Loucy (cell line): ENCODE measurements around the gene CDNF.

ENCODE experiments used
- H2AFZ ChIP-seq: fragments of 200-600 bp; sonication (generic); 2 replicates; pipeline ENCODE4 v1.6.0; 2016; ENCODE audit warnings: antibody characterized with exemption, mild to moderate bottlenecking, low read length, moderate library complexity
- H3F3A ChIP-seq: fragments of 200-600 bp; 2 replicates; pipeline ENCODE4 v1.6.0; 2016; ENCODE audit warnings: antibody characterized with exemption, low read depth, mild to moderate bottlenecking
- H3K27me3 ChIP-seq: fragments of 200-600 bp; sonication (generic); 2 replicates; pipeline ENCODE4 v1.6.1; 2014; ENCODE audit warnings: low read length, mild to moderate bottlenecking; ENCODE audit not compliant: insufficient read depth, poor library complexity, severe bottlenecking
- H3K36me3 ChIP-seq: fragments of 200-600 bp; sonication (generic); 2 replicates; pipeline ENCODE4 v1.6.1; 2016; ENCODE audit warnings: low read length; ENCODE audit not compliant: insufficient read depth
- H3K4me1 ChIP-seq: fragments of 200-600 bp; sonication (generic); 2 replicates; pipeline ENCODE4 v1.5.1; 2014; ENCODE audit warnings: low read length, mild to moderate bottlenecking; ENCODE audit not compliant: insufficient read depth, poor library complexity, severe bottlenecking
- H3K4me2 ChIP-seq: fragments of 200-600 bp; sonication (generic); 2 replicates; pipeline ENCODE4 v1.6.0; 2014; ENCODE audit warnings: antibody characterized with exemption, low read length, low read depth, mild to moderate bottlenecking; ENCODE audit not compliant: poor library complexity, severe bottlenecking
- H3K4me3 ChIP-seq: fragments of 200-600 bp; sonication (generic); 2 replicates; pipeline ENCODE4 v1.5.1; 2014; ENCODE audit warnings: low read length, mild to moderate bottlenecking, mixed read lengths; ENCODE audit not compliant: poor library complexity, severe bottlenecking
- H3K79me2 ChIP-seq: fragments of 200-600 bp; sonication (generic); 2 replicates; pipeline ENCODE4 v1.6.1; 2014; ENCODE audit warnings: low read length; ENCODE audit not compliant: insufficient read depth
- H3K9ac ChIP-seq: fragments of 200-600 bp; sonication (generic); 2 replicates; pipeline ENCODE4 v1.6.0; 2014; ENCODE audit warnings: mild to moderate bottlenecking, low read depth, low read length, moderate library complexity; ENCODE audit not compliant: poor library complexity, severe bottlenecking
- H3K9me2 ChIP-seq: fragments of 200-600 bp; sonication (generic); replicated peaks from 2 replicates; pipeline ENCODE4 v1.6.1; 2016; ENCODE audit warnings: low read depth, low read length, mixed read lengths
- H3K9me3 ChIP-seq: fragments of 200-600 bp; sonication (generic); 2 replicates; pipeline ENCODE4 v1.6.1; 2014; ENCODE audit warnings: mild to moderate bottlenecking, antibody characterized with exemption, low read length, low read depth; ENCODE audit not compliant: insufficient read depth
- H4K20me1 ChIP-seq: fragments of 200-600 bp; sonication (generic); 2 replicates; pipeline ENCODE4 v1.6.0; 2014; ENCODE audit warnings: antibody characterized with exemption, low read length, mild to moderate bottlenecking; ENCODE audit not compliant: insufficient read depth, poor library complexity, severe bottlenecking
- EZH2phosphoT487 ChIP-seq: fragments of 200-600 bp; IDR thresholded peaks from 2 replicates; pipeline ENCODE4 v1.6.1; 2018; ENCODE audit warnings: antibody characterized with exemption, mild to moderate bottlenecking, moderate library complexity, borderline replicate concordance
- TF ChIP-seq, protein P1 (sequence below): fragments of 200-600 bp; sonication (generic); conservative IDR thresholded peaks from 2 replicates; pipeline ENCODE4 v1.5.1; 2014; ENCODE audit warnings: mild to moderate bottlenecking, antibody characterized with exemption, low read length

CDNF gene

DNA sequence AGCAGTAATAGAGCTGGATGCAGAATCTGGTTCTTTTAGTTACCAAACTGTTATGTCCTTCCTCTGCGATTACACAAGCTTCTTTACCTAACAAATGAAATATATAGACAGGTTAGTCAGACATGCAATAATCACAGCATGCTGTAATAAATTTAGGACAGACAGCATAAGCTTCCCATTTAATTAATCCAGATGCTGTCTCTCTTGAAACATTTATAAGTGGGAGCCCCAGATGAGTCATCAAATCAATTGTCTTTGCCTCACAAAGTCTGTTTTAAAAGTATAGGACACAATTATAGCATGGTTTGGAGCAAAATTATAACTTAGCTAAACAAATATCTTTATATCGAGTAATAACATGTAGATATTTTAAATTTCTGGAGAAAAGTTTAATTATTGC lies 1.6 kb downstream of the CDNF start:
- H3K79me2 ChIP-seq, result peaks cover 30% of the 10 kb centered on the region
- H3K4me1 ChIP-seq, result peaks cover 26% of the 10 kb centered on the region
- no peaks in the 10 kb centered on the region for H3K27me3 ChIP-seq
- H3K4me2 ChIP-seq, result no peak overlapping the region
- H4K20me1 ChIP-seq, result peaks cover 29% of the 10 kb centered on the region
- H2AFZ ChIP-seq, result no peak overlapping the region
- no peaks in the 10 kb centered on the region for H3K9me3 ChIP-seq
- TF ChIP-seq, protein P1, sequence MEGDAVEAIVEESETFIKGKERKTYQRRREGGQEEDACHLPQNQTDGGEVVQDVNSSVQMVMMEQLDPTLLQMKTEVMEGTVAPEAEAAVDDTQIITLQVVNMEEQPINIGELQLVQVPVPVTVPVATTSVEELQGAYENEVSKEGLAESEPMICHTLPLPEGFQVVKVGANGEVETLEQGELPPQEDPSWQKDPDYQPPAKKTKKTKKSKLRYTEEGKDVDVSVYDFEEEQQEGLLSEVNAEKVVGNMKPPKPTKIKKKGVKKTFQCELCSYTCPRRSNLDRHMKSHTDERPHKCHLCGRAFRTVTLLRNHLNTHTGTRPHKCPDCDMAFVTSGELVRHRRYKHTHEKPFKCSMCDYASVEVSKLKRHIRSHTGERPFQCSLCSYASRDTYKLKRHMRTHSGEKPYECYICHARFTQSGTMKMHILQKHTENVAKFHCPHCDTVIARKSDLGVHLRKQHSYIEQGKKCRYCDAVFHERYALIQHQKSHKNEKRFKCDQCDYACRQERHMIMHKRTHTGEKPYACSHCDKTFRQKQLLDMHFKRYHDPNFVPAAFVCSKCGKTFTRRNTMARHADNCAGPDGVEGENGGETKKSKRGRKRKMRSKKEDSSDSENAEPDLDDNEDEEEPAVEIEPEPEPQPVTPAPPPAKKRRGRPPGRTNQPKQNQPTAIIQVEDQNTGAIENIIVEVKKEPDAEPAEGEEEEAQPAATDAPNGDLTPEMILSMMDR, result no peak
- TF ChIP-seq EZH2phosphoT487, result no peak
- no peak overlapping the region for H3K4me3 ChIP-seq
- H3K9ac ChIP-seq, result no peak overlapping the region
- no peaks in the 10 kb centered on the region for H3F3A ChIP-seq
- no peaks in the 10 kb centered on the region for H3K9me2 ChIP-seq
- H3K36me3 ChIP-seq, result peaks cover 12% of the 10 kb centered on the region; the same call in 1 of the 2 replicates

DNA sequence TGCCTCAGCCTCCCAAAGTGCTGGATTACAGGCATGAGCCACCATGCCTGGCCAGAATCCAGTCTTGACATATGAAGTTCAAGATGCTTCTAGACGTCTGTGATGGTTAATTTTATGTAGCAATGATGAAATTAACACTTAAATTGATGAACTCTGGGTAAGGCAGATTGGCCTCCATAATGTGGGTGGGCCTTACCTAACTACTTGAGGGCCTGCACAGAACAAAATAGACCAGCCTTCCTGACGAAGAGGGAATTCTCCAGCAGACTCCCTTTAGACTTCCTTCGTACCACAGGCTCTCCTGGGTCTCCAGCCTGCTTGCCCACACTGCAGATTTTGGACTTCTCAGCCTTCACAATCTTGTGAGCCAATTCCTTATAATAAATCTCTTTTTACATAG lies 4.7 kb downstream of the CDNF start:
- H3K9ac ChIP-seq, result no peak overlapping the region
- no peaks in the 10 kb centered on the region for H3K9me3 ChIP-seq

DNA sequence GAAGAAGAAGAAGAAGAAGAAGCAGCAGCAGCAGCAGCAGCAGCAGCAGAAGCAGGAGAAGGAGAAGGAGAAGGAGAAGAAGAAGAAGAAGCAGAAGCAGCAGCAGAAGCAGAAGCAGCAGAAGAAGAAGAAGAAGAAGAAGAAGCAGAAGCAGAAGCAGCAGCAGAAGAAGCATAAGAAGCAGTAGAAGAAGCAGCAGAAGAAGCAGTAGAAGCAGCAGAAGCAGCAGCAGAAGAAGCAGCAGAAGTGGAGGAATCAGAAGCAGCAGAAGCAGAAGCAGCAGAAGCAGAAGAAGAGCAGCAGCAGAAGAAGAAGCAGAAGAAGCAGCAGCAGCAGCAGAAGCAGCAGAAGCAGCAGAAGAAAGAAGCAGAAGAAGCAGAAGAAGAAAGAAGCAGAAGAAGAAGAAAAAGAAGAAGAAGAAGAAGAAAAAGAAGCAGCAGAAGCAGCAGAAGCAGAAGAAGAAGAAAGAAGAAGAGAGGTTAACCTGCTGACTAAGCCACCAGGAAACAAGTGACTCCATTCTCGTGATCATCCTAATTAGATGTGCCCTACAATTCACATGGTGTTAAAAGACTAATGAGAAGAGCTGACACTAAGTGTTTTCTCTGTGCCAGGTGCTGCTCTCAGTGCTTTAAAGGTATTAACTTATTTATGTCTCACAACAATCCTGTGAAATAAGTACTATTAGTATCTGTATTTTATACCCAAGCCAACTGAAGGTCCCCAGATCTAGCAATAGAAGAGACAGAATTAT lies 11.6 kb downstream of the CDNF start:
- no peaks in the 10 kb centered on the region for H3K9me2 ChIP-seq
- no peak for TF ChIP-seq EZH2phosphoT487
- TF ChIP-seq, protein P1, result no peak
- H3K4me2 ChIP-seq, result no peak overlapping the region
- no peak overlapping the region for H3K4me3 ChIP-seq
- H4K20me1 ChIP-seq, result no peaks in the 10 kb centered on the region
- no peaks in the 10 kb centered on the region for H3F3A ChIP-seq
- no peak overlapping the region for H3K9ac ChIP-seq
- no peaks in the 10 kb centered on the region for H3K9me3 ChIP-seq
- no peaks in the 10 kb centered on the region for H3K4me1 ChIP-seq
- no peaks in the 10 kb centered on the region for H3K36me3 ChIP-seq
- H3K27me3 ChIP-seq, result no peaks in the 10 kb centered on the region
- no peaks in the 10 kb centered on the region for H3K79me2 ChIP-seq
- peak overlapping the region; percentile 3; the same call in 1 of the 2 replicates for H2AFZ ChIP-seq

More for the DNA sequence above, 4.7 kb downstream of the CDNF start:
- TF ChIP-seq, protein P1, result no peak
- no peak for TF ChIP-seq EZH2phosphoT487
- no peaks in the 10 kb centered on the region for H3K27me3 ChIP-seq
- no peak overlapping the region for H2AFZ ChIP-seq
- no peaks in the 10 kb centered on the region for H3F3A ChIP-seq
- H3K4me2 ChIP-seq, result no peak overlapping the region
- H3K9me2 ChIP-seq, result no peaks in the 10 kb centered on the region
- H3K4me1 ChIP-seq, result peaks cover 5% of the 10 kb centered on the region
- H3K79me2 ChIP-seq, result no peaks in the 10 kb centered on the region
- H3K36me3 ChIP-seq, result no peaks in the 10 kb centered on the region
- no peak overlapping the region for H3K4me3 ChIP-seq
- no peaks in the 10 kb centered on the region for H4K20me1 ChIP-seq
